GM19372 (cell line): ENCODE results near the gene PCSK2.

ENCODE experiments used
- ATAC-seq: cut with Tn5 transposase; IDR thresholded peaks from one replicate; pipeline ENCODE4 v1.9.1; 2021; ENCODE audit warnings: mild to moderate bottlenecking, low read depth, moderate library complexity; ENCODE audit not compliant: unreplicated experiment

The PCSK2 gene

GRCh38 chr20:17236766-17237165 lies 9.9 kb downstream of the PCSK2 start:
- ATAC-seq: no peak

- no peak for ATAC-seq
Observed at GRCh38 chr20:17248224-17248623, 21.4 kb downstream of the PCSK2 start.

- no peak for ATAC-seq
Observed at GRCh38 chr20:17262786-17263185, 35.9 kb downstream of the PCSK2 start.

- no peak for ATAC-seq
Observed at GRCh38 chr20:17273717-17274116, 46.9 kb downstream of the PCSK2 start.

- no peak for ATAC-seq
Observed at GRCh38 chr20:17276101-17276500, 49.3 kb downstream of the PCSK2 start.

GRCh38 chr20:17281478-17281877 lies 54.6 kb downstream of the PCSK2 start:
- no peak for ATAC-seq

GRCh38 chr20:17282501-17282900 lies 55.7 kb downstream of the PCSK2 start:
- no peak for ATAC-seq

- no peak for ATAC-seq
Observed at GRCh38 chr20:17287503-17287902, 60.7 kb downstream of the PCSK2 start.

GRCh38 chr20:17287998-17288397 lies 61.2 kb downstream of the PCSK2 start:
- ATAC-seq: no peak

- no peak for ATAC-seq
Observed at GRCh38 chr20:17295151-17295726, 68.4 kb downstream of the PCSK2 start.

- ATAC-seq: no peak
Observed at GRCh38 chr20:17295991-17296390, 69.2 kb downstream of the PCSK2 start.

GRCh38 chr20:17298171-17298570 lies 71.3 kb downstream of the PCSK2 start:
- no peak for ATAC-seq

GRCh38 chr20:17298751-17299150 lies 71.9 kb downstream of the PCSK2 start:
- no peak for ATAC-seq

GRCh38 chr20:17300113-17300512 lies 73.3 kb downstream of the PCSK2 start:
- ATAC-seq: no peak

GRCh38 chr20:17304774-17305173 lies 77.9 kb downstream of the PCSK2 start:
- no peak for ATAC-seq

- ATAC-seq: no peak
Observed at GRCh38 chr20:17306427-17306826, 79.6 kb downstream of the PCSK2 start.

GRCh38 chr20:17314264-17314663 lies 87.4 kb downstream of the PCSK2 start:
- ATAC-seq: no peak

GRCh38 chr20:17315407-17316231 lies 88.8 kb downstream of the PCSK2 start:
- no peak for ATAC-seq

GRCh38 chr20:17316316-17317038 lies 89.6 kb downstream of the PCSK2 start:
- no peak for ATAC-seq

GRCh38 chr20:17317341-17317740 lies 90.5 kb downstream of the PCSK2 start:
- no peak for ATAC-seq

- ATAC-seq: no peak
Observed at GRCh38 chr20:17320456-17320855, 93.6 kb downstream of the PCSK2 start.

GRCh38 chr20:17326096-17326495 lies 99.3 kb downstream of the PCSK2 start:
- no peak for ATAC-seq
